ENCODE data around the gene MTHFSD.

Gene MTHFSD

GRCh38 chr16:86531191-86531545 is 23.9 kb downstream of the MTHFSD start:
- DNase-seq: no peak
- Histone ChIP-seq H3K36me3 (ENCODE audit: insufficient read depth, low read length) (peaks cover 12% of the 10 kb centered on the region), H2AFZ (ENCODE audit: low read depth, low read length) (no peak overlapping the region), H4K20me1 (ENCODE audit: insufficient read depth, low read length) (no peaks in the 10 kb centered on the region), H3K27me3 (ENCODE audit: insufficient read depth, low read length, poor library complexity) (no peaks in the 10 kb centered on the region), H3K27ac (ENCODE audit: low read length) (no peak overlapping the region), H3K4me3 (ENCODE audit: low read depth in 1 of 2, low read length in 2 of 2) (no peak overlapping the region), H3K79me2 (ENCODE audit: insufficient read depth, low read length) (no peaks in the 10 kb centered on the region), H3K4me2 (ENCODE audit: insufficient read depth, low read length) (no peak overlapping the region), H3K4me1 (ENCODE audit: insufficient read depth, low read length) (no peaks in the 10 kb centered on the region), H3K9me3 (ENCODE audit: insufficient read depth, low read length, severe bottlenecking) (no peaks in the 10 kb centered on the region), H3K9ac (ENCODE audit: low read depth, low read length) (no peak overlapping the region)
- no peak for TF ChIP-seq EZH2 (IDR thresholded peaks at IDR 0.05; ENCODE audit: borderline replicate concordance, low read depth, low read length, severe bottlenecking)
- no peak for TF ChIP-seq CTCF (IDR thresholded peaks at IDR 0.05; ENCODE audit: borderline replicate concordance, extremely low read depth, low read length, poor library complexity, severe bottlenecking)
- no peak for ATAC-seq (ENCODE audit: insufficient read depth, low read depth)

- no peaks in the 10 kb centered on the region for H3K79me2 ChIP-seq (ENCODE audit: insufficient read depth, low read length)
- H4K20me1 ChIP-seq (ENCODE audit: insufficient read depth, low read length): no peaks in the 10 kb centered on the region
- ATAC-seq (ENCODE audit: insufficient read depth, low read depth) (no peak), DNase-seq (no peak)
- peaks cover 9% of the 10 kb centered on the region for H3K36me3 ChIP-seq (ENCODE audit: insufficient read depth, low read length)
- no peak for TF ChIP-seq CTCF (IDR thresholded peaks at IDR 0.05; ENCODE audit: borderline replicate concordance, extremely low read depth, low read length, poor library complexity, severe bottlenecking)
- no peak for TF ChIP-seq EZH2 (IDR thresholded peaks at IDR 0.05; ENCODE audit: borderline replicate concordance, low read depth, low read length, severe bottlenecking)
- no peaks in the 10 kb centered on the region for H3K4me1 ChIP-seq (ENCODE audit: insufficient read depth, low read length)
- H3K9me3 ChIP-seq (ENCODE audit: insufficient read depth, low read length, severe bottlenecking): no peaks in the 10 kb centered on the region
- H3K4me2 ChIP-seq (ENCODE audit: insufficient read depth, low read length): no peak overlapping the region
- no peak overlapping the region for H3K4me3 ChIP-seq (ENCODE audit: low read depth in 1 of 2, low read length in 2 of 2)
- no peaks in the 10 kb centered on the region for H3K27me3 ChIP-seq (ENCODE audit: insufficient read depth, low read length, poor library complexity)
- H3K27ac ChIP-seq (ENCODE audit: low read length): no peak overlapping the region
- no peak overlapping the region for H3K9ac ChIP-seq (ENCODE audit: low read depth, low read length)
- H2AFZ ChIP-seq (ENCODE audit: low read depth, low read length): no peak overlapping the region
These were observed 24.5 kb downstream of the MTHFSD start for GRCh38 chr16:86530251-86531190.

GRCh38 chr16:86529160-86529559 is 25.9 kb downstream of the MTHFSD start:
- H3K4me2 ChIP-seq (ENCODE audit: insufficient read depth, low read length): no peak overlapping the region
- H3K79me2 ChIP-seq (ENCODE audit: insufficient read depth, low read length): no peaks in the 10 kb centered on the region
- H3K4me3 ChIP-seq (ENCODE audit: low read depth in 1 of 2, low read length in 2 of 2): no peak overlapping the region
- no peaks in the 10 kb centered on the region for H3K4me1 ChIP-seq (ENCODE audit: insufficient read depth, low read length)
- DNase-seq: no peak
- TF ChIP-seq EZH2 (IDR thresholded peaks at IDR 0.05; ENCODE audit: borderline replicate concordance, low read depth, low read length, severe bottlenecking) (no peak), CTCF (IDR thresholded peaks at IDR 0.05; ENCODE audit: borderline replicate concordance, extremely low read depth, low read length, poor library complexity, severe bottlenecking) (no peak)
- no peak for ATAC-seq (ENCODE audit: insufficient read depth, low read depth)
- no peaks in the 10 kb centered on the region for H3K27me3 ChIP-seq (ENCODE audit: insufficient read depth, low read length, poor library complexity)
- no peaks in the 10 kb centered on the region for H3K9me3 ChIP-seq (ENCODE audit: insufficient read depth, low read length, severe bottlenecking)
- no peak overlapping the region for H3K9ac ChIP-seq (ENCODE audit: low read depth, low read length)
- H4K20me1 ChIP-seq (ENCODE audit: insufficient read depth, low read length): no peaks in the 10 kb centered on the region
- no peak overlapping the region for H2AFZ ChIP-seq (ENCODE audit: low read depth, low read length)
- H3K36me3 ChIP-seq (ENCODE audit: insufficient read depth, low read length): peaks cover 9% of the 10 kb centered on the region
- no peak overlapping the region for H3K27ac ChIP-seq (ENCODE audit: low read length)

All from DND-41 (cell line).